ENCODE results near the gene DNAJA3.

Gene DNAJA3

DNA sequence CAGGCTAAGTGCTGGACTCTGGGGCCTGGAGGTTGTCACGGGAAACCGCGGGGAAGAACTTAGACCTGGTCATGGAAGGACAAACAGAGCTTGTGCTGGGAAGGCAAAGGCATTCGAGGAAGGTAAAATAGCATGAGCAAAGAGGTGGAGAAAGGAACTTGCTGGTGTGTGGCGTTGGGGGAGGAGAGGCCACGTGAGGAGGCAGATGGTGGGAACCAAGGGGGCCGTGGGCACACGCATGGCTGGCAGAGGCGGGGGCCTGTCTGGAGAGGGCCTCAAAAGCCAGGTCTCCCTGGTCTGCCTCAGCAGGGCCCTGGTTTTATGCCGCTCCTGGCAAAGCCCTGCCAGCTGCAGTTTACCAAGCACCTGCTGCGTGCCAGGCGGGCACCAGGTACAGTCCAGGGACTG lies 24.6 kb upstream of the DNAJA3 start:
- no peak overlapping the region for H2BK5ac ChIP-seq (ENCODE audit: low read depth, low read length, poor library complexity)
- H2BK12ac ChIP-seq (ENCODE audit: low read length): no peak overlapping the region
- H3K23ac ChIP-seq (ENCODE audit: low read length): no peak overlapping the region
- no peaks in the 10 kb centered on the region for H3K79me1 ChIP-seq (ENCODE audit: low read length)
- no peak overlapping the region for H3K14ac ChIP-seq (ENCODE audit: low read length)
- WGBS (ENCODE audit: extremely low coverage, insufficient coverage, insufficient read length): no CpG with 5 or more reads among the region's 12 CpGs
- H3K9ac ChIP-seq (ENCODE audit: low read length): no peak overlapping the region
- no peak for DNase-seq
- no peak overlapping the region for H2AK5ac ChIP-seq (ENCODE audit: low read length)
- H2AFZ ChIP-seq (ENCODE audit: insufficient read depth, low read length, poor library complexity): no peak overlapping the region
- no peaks in the 10 kb centered on the region for H3K27me3 ChIP-seq (ENCODE audit: insufficient read depth, low read length)
- peaks cover 2 to 3% of the 10 kb centered on the region in 2 experiments for H3K4me1 ChIP-seq (ENCODE audit: control insufficient read depth in 1 of 2, insufficient read depth in 2 of 2, low read length in 2 of 2)
- peaks cover 11 to 20% of the 10 kb centered on the region in 2 experiments for H3K36me3 ChIP-seq (ENCODE audit: control insufficient read depth in 1 of 2, insufficient read depth in 2 of 2, low read length in 2 of 2)
- no peak overlapping the region for H3K4me3 ChIP-seq (ENCODE audit: low read depth, low read length)
- H3K4me2 ChIP-seq (ENCODE audit: low read length): no peak overlapping the region
- H3K4ac ChIP-seq (ENCODE audit: low read depth, low read length): no peak overlapping the region
- H4K91ac ChIP-seq (ENCODE audit: low read depth, low read length): no peak overlapping the region
- no peak overlapping the region for H4K8ac ChIP-seq (ENCODE audit: low read depth, low read length)
- no peak overlapping the region for H3K18ac ChIP-seq (ENCODE audit: low read length)
- H4K12ac ChIP-seq (ENCODE audit: low read depth, low read length): no peak overlapping the region
- H3K9me3 ChIP-seq (ENCODE audit: insufficient read depth, low read depth, low read length): no peaks in the 10 kb centered on the region
- no peaks in the 10 kb centered on the region for H3K79me2 ChIP-seq (ENCODE audit: control insufficient read depth, insufficient read depth, low read length, poor library complexity)
- H3K27ac ChIP-seq (ENCODE audit: low read depth, low read length): no peak overlapping the region
- no peak overlapping the region for H2BK120ac ChIP-seq (ENCODE audit: insufficient read depth, low read length, poor library complexity)

DNA sequence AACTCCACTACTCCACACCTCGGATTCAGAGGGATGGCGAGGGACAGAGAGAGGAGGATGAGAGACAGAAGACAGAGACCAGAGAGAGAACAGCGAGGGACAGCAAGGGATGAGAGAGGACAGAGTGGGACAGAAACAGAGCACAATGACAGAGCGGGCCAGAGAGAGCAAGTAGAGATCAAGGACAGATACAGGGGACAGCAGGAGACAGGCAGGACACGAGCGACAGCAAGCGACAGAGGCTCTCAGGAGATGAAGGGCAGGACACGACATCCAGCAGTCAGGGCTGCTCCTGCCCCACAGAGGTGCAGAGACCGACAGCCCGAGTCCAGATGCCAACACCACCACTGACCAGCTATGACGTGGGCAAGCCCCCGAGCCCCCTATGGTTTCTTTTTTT lies 24.2 kb upstream of the DNAJA3 start:
- Histone ChIP-seq H3K18ac (ENCODE audit: low read length) (no peak overlapping the region), H3K79me2 (ENCODE audit: control insufficient read depth, insufficient read depth, low read length, poor library complexity) (no peaks in the 10 kb centered on the region), H2BK120ac (ENCODE audit: insufficient read depth, low read length, poor library complexity) (no peak overlapping the region), H2AFZ (ENCODE audit: insufficient read depth, low read length, poor library complexity) (no peak overlapping the region), H3K23ac (ENCODE audit: low read length) (no peak overlapping the region), H2BK12ac (ENCODE audit: low read length) (no peak overlapping the region), H3K4me2 (ENCODE audit: low read length) (no peak overlapping the region), H2BK5ac (ENCODE audit: low read depth, low read length, poor library complexity) (no peak overlapping the region), H3K9me3 (ENCODE audit: insufficient read depth, low read depth, low read length) (no peaks in the 10 kb centered on the region), H4K8ac (ENCODE audit: low read depth, low read length) (no peak overlapping the region), H4K91ac (ENCODE audit: low read depth, low read length) (no peak overlapping the region), H3K27me3 (ENCODE audit: insufficient read depth, low read length) (no peaks in the 10 kb centered on the region), H3K9ac (ENCODE audit: low read length) (peak overlapping the region; percentile 10), H4K12ac (ENCODE audit: low read depth, low read length) (no peak overlapping the region), H3K4me3 (ENCODE audit: low read depth, low read length) (peak overlapping the region; percentile 39), H3K4me1 (ENCODE audit: control insufficient read depth in 1 of 2, insufficient read depth in 2 of 2, low read length in 2 of 2) (peaks cover 2 to 3% of the 10 kb centered on the region in 2 experiments), H3K36me3 (ENCODE audit: control insufficient read depth in 1 of 2, insufficient read depth in 2 of 2, low read length in 2 of 2) (peaks cover 11 to 20% of the 10 kb centered on the region in 2 experiments), H3K14ac (ENCODE audit: low read length) (no peak overlapping the region), H3K27ac (ENCODE audit: low read depth, low read length) (no peak overlapping the region), H3K79me1 (ENCODE audit: low read length) (no peaks in the 10 kb centered on the region), H2AK5ac (ENCODE audit: low read length) (no peak overlapping the region), H3K4ac (ENCODE audit: low read depth, low read length) (no peak overlapping the region)
- no CpG with 5 or more reads among the region's 12 CpGs for WGBS (ENCODE audit: extremely low coverage, insufficient coverage, insufficient read length)
- DNase-seq: no peak

DNA sequence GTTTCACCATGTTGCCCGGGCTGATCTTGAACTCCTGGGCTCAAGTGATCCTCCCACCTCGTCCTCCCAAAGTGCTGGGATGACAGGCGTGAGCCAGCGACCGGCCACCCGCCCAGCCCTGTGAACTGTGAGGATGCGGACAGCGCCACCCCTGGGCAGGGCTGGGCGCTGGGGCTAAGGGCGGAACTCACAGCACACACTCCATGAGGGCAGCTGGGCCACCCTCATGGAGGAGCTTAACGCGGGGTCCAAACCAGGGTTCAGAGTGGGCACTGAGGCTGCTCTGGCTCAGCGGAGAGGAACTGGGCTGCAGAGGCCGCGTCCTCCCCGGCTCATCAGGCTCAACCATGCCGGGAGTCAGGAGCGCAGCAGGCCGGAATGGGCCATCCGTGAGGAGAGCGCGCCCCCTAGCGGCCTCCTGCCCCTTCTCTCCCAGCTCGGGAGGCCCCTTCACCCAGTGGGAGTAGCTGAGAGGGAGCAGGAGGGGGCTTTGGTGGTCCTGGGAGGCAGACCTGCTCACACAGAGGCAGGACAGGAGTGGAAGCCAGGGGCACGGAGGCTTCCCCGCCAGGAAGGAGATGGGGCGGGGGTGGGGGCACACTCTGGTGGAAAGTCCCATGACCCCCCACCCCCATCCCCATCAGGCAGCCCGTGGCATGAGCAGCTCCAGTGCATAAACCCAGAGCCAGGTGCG lies 23.1 kb upstream of the DNAJA3 start:
- Histone ChIP-seq H2BK12ac (ENCODE audit: low read length) (peak overlapping the region; percentile 59), H3K9me3 (ENCODE audit: insufficient read depth, low read depth, low read length) (no peaks in the 10 kb centered on the region), H4K8ac (ENCODE audit: low read depth, low read length) (peak overlapping the region; percentile 40), H2BK5ac (ENCODE audit: low read depth, low read length, poor library complexity) (no peak overlapping the region), H3K4me3 (ENCODE audit: low read depth, low read length) (no peak overlapping the region), H3K27ac (ENCODE audit: low read depth, low read length) (no peak overlapping the region), H3K27me3 (ENCODE audit: insufficient read depth, low read length) (no peaks in the 10 kb centered on the region), H3K4me2 (ENCODE audit: low read length) (no peak overlapping the region), H2AFZ (ENCODE audit: insufficient read depth, low read length, poor library complexity) (peak overlapping the region; percentile 56), H4K91ac (ENCODE audit: low read depth, low read length) (no peak overlapping the region), H3K36me3 (ENCODE audit: control insufficient read depth in 1 of 2, insufficient read depth in 2 of 2, low read length in 2 of 2) (peaks cover 14 to 23% of the 10 kb centered on the region in 2 experiments), H3K4me1 (ENCODE audit: control insufficient read depth in 1 of 2, insufficient read depth in 2 of 2, low read length in 2 of 2) (peaks cover 2 to 3% of the 10 kb centered on the region in 2 experiments), H2AK5ac (ENCODE audit: low read length) (peak overlapping the region; percentile 73), H3K14ac (ENCODE audit: low read length) (no peak overlapping the region), H3K79me1 (ENCODE audit: low read length) (no peaks in the 10 kb centered on the region), H4K12ac (ENCODE audit: low read depth, low read length) (peak overlapping the region; percentile 65), H3K23ac (ENCODE audit: low read length) (no peak overlapping the region), H3K79me2 (ENCODE audit: control insufficient read depth, insufficient read depth, low read length, poor library complexity) (no peaks in the 10 kb centered on the region), H3K4ac (ENCODE audit: low read depth, low read length) (no peak overlapping the region), H3K9ac (ENCODE audit: low read length) (no peak overlapping the region), H3K18ac (ENCODE audit: low read length) (peak overlapping the region; percentile 30), H2BK120ac (ENCODE audit: insufficient read depth, low read length, poor library complexity) (no peak overlapping the region)
- no CpG with 5 or more reads among the region's 29 CpGs for WGBS (ENCODE audit: extremely low coverage, insufficient coverage, insufficient read length)
- peak; percentile 62 to 82 for DNase-seq

DNA sequence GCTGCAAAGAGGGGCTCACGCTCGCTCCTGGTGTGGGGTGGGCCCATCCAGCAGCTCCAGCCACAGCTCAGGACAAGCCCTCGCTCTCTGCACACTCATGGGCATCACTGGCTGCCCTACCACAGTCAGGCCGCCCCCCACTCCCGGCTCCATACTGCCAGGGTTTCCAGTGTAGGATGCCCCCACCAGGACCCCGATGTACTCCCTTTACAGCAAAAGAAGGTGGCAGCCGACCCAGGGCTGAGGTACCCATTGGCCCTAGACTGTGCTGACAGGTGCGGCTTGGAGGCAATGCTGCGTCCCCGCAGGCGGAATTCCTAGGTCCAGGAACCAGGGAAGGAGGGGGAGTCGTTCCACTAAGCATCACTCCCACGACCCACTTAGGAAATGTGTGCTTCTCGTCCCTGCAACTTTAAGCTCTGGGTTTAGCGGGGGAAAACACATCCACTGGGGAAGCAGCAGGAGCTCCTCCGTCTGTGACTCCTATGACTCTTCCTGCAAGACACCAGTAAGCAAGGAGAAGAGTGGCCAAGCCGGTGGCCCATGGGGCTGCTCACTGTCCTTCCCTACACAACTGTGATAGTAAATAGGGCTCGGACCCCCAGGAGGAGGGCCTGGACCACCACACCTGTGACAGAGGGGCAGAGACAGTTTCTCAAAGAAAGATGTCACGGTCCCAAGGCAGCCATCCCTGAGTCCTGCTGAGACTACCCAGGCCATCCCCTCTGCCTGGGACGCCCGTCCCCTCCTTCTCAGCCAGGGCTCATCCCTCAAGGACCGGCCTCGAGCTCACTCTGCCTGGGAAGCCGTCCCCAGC lies 22.3 kb upstream of the DNAJA3 start:
- no peak overlapping the region for H2BK5ac ChIP-seq (ENCODE audit: low read depth, low read length, poor library complexity)
- no peak overlapping the region for H3K18ac ChIP-seq (ENCODE audit: low read length)
- no peaks in the 10 kb centered on the region for H3K9me3 ChIP-seq (ENCODE audit: insufficient read depth, low read depth, low read length)
- no peak overlapping the region for H3K9ac ChIP-seq (ENCODE audit: low read length)
- no peak overlapping the region for H3K4me2 ChIP-seq (ENCODE audit: low read length)
- H3K79me2 ChIP-seq (ENCODE audit: control insufficient read depth, insufficient read depth, low read length, poor library complexity): no peaks in the 10 kb centered on the region
- H2AK5ac ChIP-seq (ENCODE audit: low read length): no peak overlapping the region
- no peak overlapping the region for H2BK12ac ChIP-seq (ENCODE audit: low read length)
- no peak overlapping the region for H4K12ac ChIP-seq (ENCODE audit: low read depth, low read length)
- H3K36me3 ChIP-seq (ENCODE audit: control insufficient read depth in 1 of 2, insufficient read depth in 2 of 2, low read length in 2 of 2): peaks cover 21 to 30% of the 10 kb centered on the region in 2 experiments
- no peak for DNase-seq
- H3K23ac ChIP-seq (ENCODE audit: low read length): no peak overlapping the region
- H3K79me1 ChIP-seq (ENCODE audit: low read length): no peaks in the 10 kb centered on the region
- H3K27ac ChIP-seq (ENCODE audit: low read depth, low read length): no peak overlapping the region
- H4K8ac ChIP-seq (ENCODE audit: low read depth, low read length): no peak overlapping the region
- H2BK120ac ChIP-seq (ENCODE audit: insufficient read depth, low read length, poor library complexity): no peak overlapping the region
- no peaks in the 10 kb centered on the region for H3K27me3 ChIP-seq (ENCODE audit: insufficient read depth, low read length)
- WGBS (ENCODE audit: extremely low coverage, insufficient coverage, insufficient read length): no CpG with 5 or more reads among the region's 24 CpGs
- peaks cover 2 to 3% of the 10 kb centered on the region in 2 experiments for H3K4me1 ChIP-seq (ENCODE audit: control insufficient read depth in 1 of 2, insufficient read depth in 2 of 2, low read length in 2 of 2)
- no peak overlapping the region for H4K91ac ChIP-seq (ENCODE audit: low read depth, low read length)
- H2AFZ ChIP-seq (ENCODE audit: insufficient read depth, low read length, poor library complexity): no peak overlapping the region
- H3K4me3 ChIP-seq (ENCODE audit: low read depth, low read length): no peak overlapping the region
- no peak overlapping the region for H3K4ac ChIP-seq (ENCODE audit: low read depth, low read length)
- H3K14ac ChIP-seq (ENCODE audit: low read length): no peak overlapping the region

Measured in trophoblast cell (in vitro differentiated cells and primary cell).